OCI-LY3 (cell line): ENCODE measurements around the gene NSMCE4A.
"Not testable (repeated sequence)": the region's sequence is repeated elsewhere in the genome, so short reads cannot be mapped to it uniquely, and the experiment has no call there.

ENCODE experiments used
- CTCF ChIP-seq: fragments of 200-600, 300-600 bp; sonication (generic); IDR thresholded peaks from 2 replicates; pipeline ENCODE4 v1.5.1; 2014; ENCODE audit warnings: antibody characterized with exemption, low read length, low read depth
- EZH2phosphoT487 ChIP-seq: fragments of 200-600 bp; shearing (Covaris generic); IDR thresholded peaks from 2 replicates; pipeline ENCODE4 v1.6.1; 2018; ENCODE audit warnings: antibody characterized with exemption, mixed run types, low read depth

GRCh38 chr10:122023257-122023656 is 48.2 kb upstream of the NSMCE4A start:
- TF ChIP-seq CTCF, EZH2phosphoT487: not testable (repeated sequence)
